H1 (cell line): Measurements from ENCODE around the gene SCAI. TPM values are rescaled to one million over a fixed set of nuclear protein-coding genes. Genes with fewer than 3 reads are reported as not detected.

ENCODE experiments used
- polyA plus RNA-seq, 7 experiments: library from polyadenylated mRNA; depleted of rRNA in 3 of 7; stranded (reverse) in 5 of 7; unstranded in 2 of 7; fragments of >200 nt in 5 of 7; fragments of 200-250 nt in 2 of 7; gene quantifications; 1 replicate in 5 of 7; 2 replicates in 1 of 7; 4 replicates in 1 of 7; pipeline versions ENCODE4 v1.2.1 to v1.2.3, GENCODE V29; 2011 to 2013; ENCODE audit warnings: missing spikeins in 2 of 7, mixed read lengths in 2 of 7
- total RNA-seq: library from RNA; stranded (reverse); fragmentation: NEBNext Ultra II Directional; extraction: Animal tissue kit (Norgen Biotek cat#: 25700); gene quantifications from 2 replicates; pipeline ENCODE4 v1.2.1, GENCODE V29; 2021

The SCAI gene
- total and polyA plus RNA-seq, 2 of the 8 experiments (the other 6 are each of a cell fraction or from before 2014, with no cell fraction given): 6.4 to 19.8 TPM

Other genes starting within 250 kb of the SCAI start
- gene GOLGA1, start 202.4 kb downstream of the SCAI start, total RNA-seq: 6.5 and 9.6 TPM in 2 replicates
- 4.8 and 6.3 TPM in 2 replicates for gene GOLGA1, start 202.4 kb downstream of the SCAI start, polyA plus RNA-seq (2011; rRNA removed)
- gene PPP6C, start 46.3 kb upstream of the SCAI start, total RNA-seq: 50.0 and 52.3 TPM in 2 replicates
- 14.2 and 22.8 TPM in 2 replicates for gene PPP6C, start 46.3 kb upstream of the SCAI start, polyA plus RNA-seq (2011; rRNA removed)
- 32.6 and 34.3 TPM in 2 replicates for gene RABEPK, start 57.0 kb upstream of the SCAI start, total RNA-seq
- gene RABEPK, start 57.0 kb upstream of the SCAI start, polyA plus RNA-seq (2011; rRNA removed): 25.4 and 26.3 TPM in 2 replicates
- gene HSPA5, start 97.8 kb upstream of the SCAI start, total RNA-seq: 352 and 354 TPM in 2 replicates
- 78.0 and 91.3 TPM in 2 replicates for gene HSPA5, start 97.8 kb upstream of the SCAI start, polyA plus RNA-seq (2011; rRNA removed)
- 36.3 and 40.5 TPM in 2 replicates for gene GAPVD1, start 118.3 kb upstream of the SCAI start, total RNA-seq
- gene GAPVD1, start 118.3 kb upstream of the SCAI start, polyA plus RNA-seq (2011; rRNA removed): 5.2 and 5.5 TPM in 2 replicates